Breast epithelium (tissue), 4 donors: ENCODE data around the gene TXNRD1. TPM values are rescaled to one million over a fixed set of nuclear protein-coding genes. Genes with fewer than 3 reads are reported as not detected.
"Not testable (repeated sequence)": the region's sequence is repeated elsewhere in the genome, so short reads cannot be mapped to it uniquely, and the experiment has no call there.

Source experiments
- DNase-seq, 2 donors: peaks; one replicate each; pipeline ENCODE4 v3.0.0-alpha.2; 2019; ENCODE audit warnings: low spot score in 2 of 2
- H3K27ac ChIP-seq, 2 donors: fragments of 200-600 bp; sonication (generic) in 1 of 2; one replicate each; pipeline ENCODE4 v1.5.1; 2016 to 2019; ENCODE audit warnings: mild to moderate bottlenecking in 1 of 2
- H3K27me3 ChIP-seq, 2 donors: fragments of 200-600 bp; sonication (generic) in 1 of 2; one replicate each; pipeline versions ENCODE4 v1.5.1 to v1.6.0; 2017 to 2019; ENCODE audit warnings: control low read depth in 1 of 2, mild to moderate bottlenecking in 1 of 2
- H3K36me3 ChIP-seq: fragments of 200-600 bp; one replicate; pipeline ENCODE4 v1.5.1; 2019
- H3K4me1 ChIP-seq, 2 donors: fragments of 200-600 bp; sonication (generic); one replicate each; pipeline ENCODE4 v1.5.1; 2016 to 2019; ENCODE audit warnings: control low read depth in 1 of 2
- H3K4me3 ChIP-seq, 3 donors: fragments of 200-600 bp; sonication (generic); 1 replicate in 2 of 3; 2 replicates in 1 of 3; pipeline ENCODE4 v1.5.1; 2016 to 2019; ENCODE audit warnings: mild to moderate bottlenecking in 3 of 3, moderate library complexity in 2 of 3
- H3K9me3 ChIP-seq, 2 donors: fragments of 200-600 bp; sonication (generic) in 1 of 2; one replicate each; pipeline ENCODE4 v1.5.1; 2016 to 2019; ENCODE audit warnings: control low read depth in 1 of 2
- POLR2A ChIP-seq: fragments of 450-650 bp; IDR thresholded peaks from one replicate; pipeline ENCODE4 v1.6.1; 2016; ENCODE audit warnings: antibody characterized with exemption, mild to moderate bottlenecking, moderate library complexity
- POLR2AphosphoS5 ChIP-seq, 3 donors: sonication (generic); formaldehyde crosslinking; IDR thresholded peaks; one replicate each; pipeline ENCODE4 v1.6.1; 2017; ENCODE audit warnings: antibody characterized with exemption in 3 of 3
- intact Hi-C: fragments of 100-400 bp; cut with DNase I; formaldehyde crosslinking; loops from one replicate; pipeline ENCODE4 v1.15.1; 2023; ENCODE audit warnings: low total_unique reads
- total RNA-seq, 3 donors: library from RNA; depleted of rRNA; stranded (reverse); fragments of >200 nt; gene quantifications; one replicate each; pipeline ENCODE4 v1.1.0, GENCODE V29; 2016
- TF ChIP-seq, protein P1 (sequence below), 3 donors: fragments of 450-650 bp; IDR thresholded peaks; one replicate each; pipeline ENCODE4 v1.5.1; 2016 to 2017; ENCODE audit warnings: antibody characterized with exemption in 3 of 3, mild to moderate bottlenecking in 3 of 3, moderate library complexity in 3 of 3

The TXNRD1 gene
- total RNA-seq, 3 donors from 2014 or later, result 60.2 to 137 (median 103) TPM

DNA sequence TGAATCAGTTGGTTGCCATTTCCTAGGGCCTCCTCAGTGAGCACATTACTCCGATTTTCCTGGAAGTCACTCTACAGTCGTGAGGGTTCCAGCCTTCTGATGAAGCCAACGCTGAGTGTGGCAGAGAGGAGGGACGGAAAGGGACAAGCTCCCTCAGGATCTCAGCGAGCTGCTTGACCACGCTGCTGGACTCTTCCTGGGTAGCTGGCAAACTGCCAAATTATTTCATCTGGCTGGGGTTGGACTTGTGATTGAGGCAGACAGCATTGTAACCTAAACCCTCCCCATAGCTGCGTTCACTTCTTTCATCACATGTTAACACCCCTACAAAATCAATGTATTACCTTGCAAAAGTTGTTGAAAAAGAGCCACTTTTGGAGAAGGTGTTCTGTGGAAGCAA is 171.6 kb downstream of the TXNRD1 start:
- Histone ChIP-seq H3K27ac (no peak overlapping the region), H3K27me3 (no peaks in the 10 kb centered on the region), H3K36me3 (no peaks in the 10 kb centered on the region), H3K4me3 (no peak overlapping the region), H3K9me3 (no peaks in the 10 kb centered on the region), H3K4me1 (no peaks in the 10 kb centered on the region)
- DNase-seq, result no peak
- intact Hi-C loops, result loop anchor here (2.0 to 10.0 kb wide), 2 partner anchors 494 to 998 kb away; no protein-coding TSS in a partner anchor
- TF ChIP-seq, protein P1, sequence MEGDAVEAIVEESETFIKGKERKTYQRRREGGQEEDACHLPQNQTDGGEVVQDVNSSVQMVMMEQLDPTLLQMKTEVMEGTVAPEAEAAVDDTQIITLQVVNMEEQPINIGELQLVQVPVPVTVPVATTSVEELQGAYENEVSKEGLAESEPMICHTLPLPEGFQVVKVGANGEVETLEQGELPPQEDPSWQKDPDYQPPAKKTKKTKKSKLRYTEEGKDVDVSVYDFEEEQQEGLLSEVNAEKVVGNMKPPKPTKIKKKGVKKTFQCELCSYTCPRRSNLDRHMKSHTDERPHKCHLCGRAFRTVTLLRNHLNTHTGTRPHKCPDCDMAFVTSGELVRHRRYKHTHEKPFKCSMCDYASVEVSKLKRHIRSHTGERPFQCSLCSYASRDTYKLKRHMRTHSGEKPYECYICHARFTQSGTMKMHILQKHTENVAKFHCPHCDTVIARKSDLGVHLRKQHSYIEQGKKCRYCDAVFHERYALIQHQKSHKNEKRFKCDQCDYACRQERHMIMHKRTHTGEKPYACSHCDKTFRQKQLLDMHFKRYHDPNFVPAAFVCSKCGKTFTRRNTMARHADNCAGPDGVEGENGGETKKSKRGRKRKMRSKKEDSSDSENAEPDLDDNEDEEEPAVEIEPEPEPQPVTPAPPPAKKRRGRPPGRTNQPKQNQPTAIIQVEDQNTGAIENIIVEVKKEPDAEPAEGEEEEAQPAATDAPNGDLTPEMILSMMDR (IDR thresholded peaks at IDR 0.05), result no peak
- TF ChIP-seq POLR2AphosphoS5 (IDR thresholded peaks at IDR 0.05), result no peak
- no peak for TF ChIP-seq POLR2A

DNA sequence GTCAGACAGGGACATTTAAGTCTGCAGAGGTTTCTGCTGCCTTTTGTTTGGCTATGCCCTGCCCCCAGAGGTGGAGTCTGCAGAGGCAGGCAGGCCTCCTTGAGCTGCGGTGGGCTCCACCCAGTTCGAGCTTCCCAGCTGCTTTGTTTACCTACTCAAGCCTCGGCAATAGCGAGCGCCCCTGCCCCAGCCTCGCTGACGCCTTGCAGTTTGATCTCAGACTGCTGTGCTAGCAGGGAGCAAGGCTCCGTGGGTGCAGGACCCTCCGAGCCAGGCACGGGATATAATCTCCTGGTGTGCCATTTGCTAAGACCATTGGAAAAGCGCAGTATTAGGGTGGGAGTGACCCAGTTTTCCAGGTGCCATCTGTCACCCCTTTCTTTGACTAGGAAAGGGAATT is 178.5 kb downstream of the TXNRD1 start:
- H3K27ac ChIP-seq, H3K4me1 ChIP-seq, H3K27me3 ChIP-seq, H3K9me3 ChIP-seq, DNase-seq, H3K4me3 ChIP-seq, H3K36me3 ChIP-seq, intact Hi-C loops: not testable (repeated sequence)

Other genes with a start within 250 kb of the TXNRD1 start
- gene TDG, start 249.9 kb upstream of the TXNRD1 start, total RNA-seq, result 10 to 100 TPM; 14.4 to 37.5 (median 29.8) TPM
- gene GLT8D2, start 165.6 kb upstream of the TXNRD1 start, total RNA-seq, result 10 to 100 TPM in 2 of 3 donors, 1 to 10 TPM in 1; 8.6 to 20.8 (median 16.1) TPM
- gene HCFC2, start 151.2 kb upstream of the TXNRD1 start, total RNA-seq, result 10 to 100 TPM; 20.3 to 26.2 (median 23.2) TPM
- gene NFYB, start 77.6 kb upstream of the TXNRD1 start, total RNA-seq, result 10 to 100 TPM; 51.1 to 59.3 (median 54.2) TPM
- gene EID3, start 88.0 kb downstream of the TXNRD1 start, total RNA-seq, result 10 to 100 TPM in 2 of 3 donors, 1 to 10 TPM in 1; 6.7 to 13.3 (median 12.1) TPM
- gene CHST11, start 241.2 kb downstream of the TXNRD1 start, total RNA-seq, result 10 to 100 TPM; 12.5 to 16.4 (median 15.5) TPM